ENCODE measurements around the gene TTC28. TPM values are rescaled to one million over a fixed set of nuclear protein-coding genes. Genes with fewer than 3 reads are reported as not detected.

TTC28 gene
- total and polyA plus RNA-seq, 10 of the 15 experiments (the other 5 are each of a cell fraction or from before 2014, with no cell fraction given): 0.15 to 8.4 (median 1.4) TPM

GRCh38 chr22:28074526-28074925, 605.1 kb downstream of the TTC28 start:
- CTCF ChIA-PET: no interaction called here
- no peaks in the 10 kb centered on the region for H3K79me2 ChIP-seq (ENCODE audit: control insufficient read depth, insufficient read depth, low read length)
- no peak overlapping the region for H3K9ac ChIP-seq (ENCODE audit: control insufficient read depth, insufficient read depth, low read length)
- H3K27ac ChIP-seq (ENCODE audit: control insufficient read depth, insufficient read depth): no peak overlapping the region
- no peaks in the 10 kb centered on the region for H3K4me1 ChIP-seq (ENCODE audit: control insufficient read depth, insufficient read depth, low read length)
- no peak overlapping the region for H3K4me3 ChIP-seq
- no peak overlapping the region for H3K4me2 ChIP-seq (ENCODE audit: control insufficient read depth, insufficient read depth)
- peaks cover 2% of the 10 kb centered on the region in 2 experiments; a peak in 1 of 4 replicates for H3K27me3 ChIP-seq (replicated peaks in 1 of 2; ENCODE audit: control insufficient read depth in 2 of 2, insufficient read depth in 2 of 2, low read length in 1 of 2)
- in situ Hi-C loops (cut with MboI) (no loop called here), intact Hi-C loops (cut with micrococcal nuclease; ENCODE audit: unreplicated experiment) (no loop called here)
- 42% methylated on average over 4 of the region's 4 CpGs for WGBS (ENCODE audit: insufficient coverage, insufficient replicate concordance, low lambda C conversion rate, missing lambda C conversion rate)
- no TSS peak for BruUV-seq (replicated peaks)
- H3K36me3 ChIP-seq (ENCODE audit: control insufficient read depth in 2 of 2, insufficient read depth in 2 of 2, low read length in 1 of 2): no peaks in the 10 kb centered on the region
- ATAC-seq (no peak), FAIRE-seq (no peak), DNase-seq (ENCODE audit: low read depth, low spot score) (no peak)
- SMC1A ChIA-PET (ENCODE audit: uncharacterized antibody, unreplicated experiment): no interaction called here
- RAD21 ChIA-PET (ENCODE audit: unreplicated experiment): no interaction called here
- H4K20me1 ChIP-seq (ENCODE audit: control insufficient read depth, insufficient read depth): no peaks in the 10 kb centered on the region
- POLR2A ChIA-PET: no interaction called here
- TF ChIP-seq MEF2A (IDR thresholded peaks at IDR 0.05; ENCODE audit: insufficient read depth, low read depth, low read length) (no peak), RFX5 (IDR thresholded peaks at IDR 0.05; ENCODE audit: low read depth, low read length) (no peak), SP1 (IDR thresholded peaks at IDR 0.05; ENCODE audit: low read depth, low read length) (no peak), JUNB (IDR thresholded peaks at IDR 0.05) (no peak), EGR1 (IDR thresholded peaks at IDR 0.05; ENCODE audit: borderline replicate concordance in 1 of 2, low read depth in 2 of 2, low read length in 2 of 2) (no peak), RELA (IDR thresholded peaks at IDR 0.05; ENCODE audit: borderline replicate concordance, partially characterized antibody) (no peak), YBX1 (IDR thresholded peaks at IDR 0.05) (no peak), DPF2 (IDR thresholded peaks at IDR 0.05) (no peak), NFYB (IDR thresholded peaks at IDR 0.05; ENCODE audit: insufficient read depth, low read depth, low read length) (no peak), BCLAF1 (IDR thresholded peaks at IDR 0.05) (no peak), E2F8 (IDR thresholded peaks at IDR 0.05; ENCODE audit: low read depth, partially characterized antibody) (no peak), ELK1 (IDR thresholded peaks at IDR 0.05; ENCODE audit: low read depth, low read length) (no peak), TCF7 (IDR thresholded peaks at IDR 0.05; ENCODE audit: borderline replicate concordance) (no peak), ZNF217 (IDR thresholded peaks at IDR 0.05) (no peak), HSF1 (IDR thresholded peaks at IDR 0.05; ENCODE audit: low read depth, low read length) (no peak), SPI1 (IDR thresholded peaks at IDR 0.05; ENCODE audit: borderline replicate concordance, insufficient read depth, low read depth, low read length) (no peak)
- no peak overlapping the region for H2AFZ ChIP-seq (ENCODE audit: control insufficient read depth, low read depth, low read length)
- no peaks in the 10 kb centered on the region for H3K9me3 ChIP-seq (replicated peaks; ENCODE audit: control insufficient read depth, insufficient read depth, low read length)

Data from GM12878 (cell line).